ENCODE measurements around the gene XPR1.

GRCh38 chr1:180912211-180912800, 280.5 kb downstream of the XPR1 start:
- TF ChIP-seq CTCF (IDR thresholded peaks at IDR 0.05), result no peak
- no peak for TF ChIP-seq POLR2A (IDR thresholded peaks at IDR 0.05)
